ENCODE measurements around the gene OR7C1. TPM values are rescaled to one million over a fixed set of nuclear protein-coding genes. Genes with fewer than 3 reads are reported as not detected.

The OR7C1 gene
- not detected in 2 replicates for total RNA-seq

- Mint-ChIP-seq H3K27me3 (ENCODE audit: low read depth) (no peaks in the 10 kb centered on the region), H3K36me3 (ENCODE audit: low read depth) (no peaks in the 10 kb centered on the region), H3K4me3 (ENCODE audit: low read depth) (no peak within 1 kb of the TSS), H3K4me1 (ENCODE audit: low read depth) (no peaks in the 10 kb centered on the region), H3K27ac (no peak within 1 kb of the TSS), H3K9me3 (no peaks in the 10 kb centered on the region)
- intact Hi-C loops (cut with micrococcal nuclease), result no loop called here
- DNase-seq (ENCODE audit: low spot score), result no peak
Observed at GRCh38 chr19:14835011-14835410, at the start of gene OR7C1, which contains the start of gene OR7A5. TSS of gene OR7C1 (minus strand) at chr19:14835185. CDS start at chr19:14800136, 35,049 bp downstream. TSS of gene OR7A5 (minus strand) at chr19:14835185. CDS start at chr19:14828241, 6,944 bp downstream.

- intact Hi-C loops (cut with micrococcal nuclease), result no loop called here
- Mint-ChIP-seq H3K4me3 (ENCODE audit: low read depth) (no peak overlapping the region), H3K27ac (no peak overlapping the region), H3K9me3 (no peaks in the 10 kb centered on the region), H3K36me3 (ENCODE audit: low read depth) (no peaks in the 10 kb centered on the region), H3K27me3 (ENCODE audit: low read depth) (peaks cover 5% of the 10 kb centered on the region), H3K4me1 (ENCODE audit: low read depth) (no peaks in the 10 kb centered on the region)
- DNase-seq (ENCODE audit: low spot score), result no peak
Observed at GRCh38 chr19:14871619-14872230, 36.7 kb upstream of the OR7C1 start.

GRCh38 chr19:14868497-14868896 is 33.5 kb upstream of the OR7C1 start:
- H3K4me1 Mint-ChIP-seq (ENCODE audit: low read depth), result no peaks in the 10 kb centered on the region
- H3K27me3 Mint-ChIP-seq (ENCODE audit: low read depth), result peaks cover 7% of the 10 kb centered on the region
- H3K27ac Mint-ChIP-seq, result no peak overlapping the region
- H3K4me3 Mint-ChIP-seq (ENCODE audit: low read depth), result no peak overlapping the region
- intact Hi-C loops (cut with micrococcal nuclease), result no loop called here
- H3K36me3 Mint-ChIP-seq (ENCODE audit: low read depth), result no peaks in the 10 kb centered on the region
- H3K9me3 Mint-ChIP-seq, result no peaks in the 10 kb centered on the region
- no peak for DNase-seq (ENCODE audit: low spot score)

- Mint-ChIP-seq H3K4me1 (ENCODE audit: low read depth) (no peaks in the 10 kb centered on the region), H3K9me3 (no peaks in the 10 kb centered on the region), H3K4me3 (ENCODE audit: low read depth) (no peak within 1 kb of the TSS), H3K36me3 (ENCODE audit: low read depth) (no peaks in the 10 kb centered on the region), H3K27ac (no peak within 1 kb of the TSS), H3K27me3 (ENCODE audit: low read depth) (peaks cover 6% of the 10 kb centered on the region)
- intact Hi-C loops (cut with micrococcal nuclease), result no loop called here
- no peak for DNase-seq (ENCODE audit: low spot score)
Observed at GRCh38 chr19:14848822-14849221, 13.8 kb upstream of the OR7C1 start, which contains the start of gene OR7A10. TSS of gene OR7A10 (minus strand) at chr19:14848922. CDS start at chr19:14841877, 7,045 bp downstream.

GRCh38 chr19:14843578-14843977 is 8.6 kb upstream of the OR7C1 start:
- Mint-ChIP-seq H3K27ac (no peak overlapping the region), H3K27me3 (ENCODE audit: low read depth) (peaks cover 4% of the 10 kb centered on the region), H3K36me3 (ENCODE audit: low read depth) (no peaks in the 10 kb centered on the region), H3K4me3 (ENCODE audit: low read depth) (no peak overlapping the region), H3K9me3 (no peaks in the 10 kb centered on the region), H3K4me1 (ENCODE audit: low read depth) (no peaks in the 10 kb centered on the region)
- intact Hi-C loops (cut with micrococcal nuclease), result no loop called here
- no peak for DNase-seq (ENCODE audit: low spot score)

- H3K4me1 Mint-ChIP-seq (ENCODE audit: low read depth), result no peaks in the 10 kb centered on the region
- peaks cover 4% of the 10 kb centered on the region for H3K27me3 Mint-ChIP-seq (ENCODE audit: low read depth)
- DNase-seq (ENCODE audit: low spot score), result no peak
- no peak overlapping the region for H3K4me3 Mint-ChIP-seq (ENCODE audit: low read depth)
- H3K27ac Mint-ChIP-seq, result no peak overlapping the region
- no peaks in the 10 kb centered on the region for H3K36me3 Mint-ChIP-seq (ENCODE audit: low read depth)
- H3K9me3 Mint-ChIP-seq, result no peaks in the 10 kb centered on the region
- intact Hi-C loops (cut with micrococcal nuclease), result no loop called here
Observed at GRCh38 chr19:14843169-14843568, 8.2 kb upstream of the OR7C1 start.

- no peaks in the 10 kb centered on the region for H3K36me3 Mint-ChIP-seq (ENCODE audit: low read depth)
- H3K27me3 Mint-ChIP-seq (ENCODE audit: low read depth), result peaks cover 4% of the 10 kb centered on the region
- intact Hi-C loops (cut with micrococcal nuclease), result no loop called here
- no peak for DNase-seq (ENCODE audit: low spot score)
- H3K27ac Mint-ChIP-seq, result no peak overlapping the region
- H3K4me3 Mint-ChIP-seq (ENCODE audit: low read depth), result no peak overlapping the region
- no peaks in the 10 kb centered on the region for H3K9me3 Mint-ChIP-seq
- H3K4me1 Mint-ChIP-seq (ENCODE audit: low read depth), result no peaks in the 10 kb centered on the region
Observed at GRCh38 chr19:14840206-14840605, 5.2 kb upstream of the OR7C1 start.

- Mint-ChIP-seq H3K36me3 (ENCODE audit: low read depth) (no peaks in the 10 kb centered on the region), H3K4me3 (ENCODE audit: low read depth) (no peak overlapping the region), H3K27ac (no peak overlapping the region)
Observed at GRCh38 chr19:14837391-14837790, 2.4 kb upstream of the OR7C1 start.

GRCh38 chr19:14830702-14831101 is 4.3 kb downstream of the OR7C1 start:
- no peaks in the 10 kb centered on the region for H3K36me3 Mint-ChIP-seq (ENCODE audit: low read depth)
- no peaks in the 10 kb centered on the region for H3K4me1 Mint-ChIP-seq (ENCODE audit: low read depth)
- DNase-seq (ENCODE audit: low spot score), result no peak
- no peaks in the 10 kb centered on the region for H3K27me3 Mint-ChIP-seq (ENCODE audit: low read depth)
- intact Hi-C loops (cut with micrococcal nuclease), result no loop called here
- H3K4me3 Mint-ChIP-seq (ENCODE audit: low read depth), result no peak overlapping the region
- no peak overlapping the region for H3K27ac Mint-ChIP-seq
- H3K9me3 Mint-ChIP-seq, result no peaks in the 10 kb centered on the region

More at GRCh38 chr19:14837391-14837790, 2.4 kb upstream of the OR7C1 start:
- no peaks in the 10 kb centered on the region for H3K9me3 Mint-ChIP-seq
- H3K27me3 Mint-ChIP-seq (ENCODE audit: low read depth), result no peaks in the 10 kb centered on the region
- no peaks in the 10 kb centered on the region for H3K4me1 Mint-ChIP-seq (ENCODE audit: low read depth)
- intact Hi-C loops (cut with micrococcal nuclease), result no loop called here
- no peak for DNase-seq (ENCODE audit: low spot score)

GRCh38 chr19:14826006-14826405 is 9.0 kb downstream of the OR7C1 start:
- H3K27me3 Mint-ChIP-seq (ENCODE audit: low read depth), result no peaks in the 10 kb centered on the region
- H3K27ac Mint-ChIP-seq, result no peak overlapping the region
- intact Hi-C loops (cut with micrococcal nuclease), result no loop called here
- H3K36me3 Mint-ChIP-seq (ENCODE audit: low read depth), result no peaks in the 10 kb centered on the region
- H3K4me1 Mint-ChIP-seq (ENCODE audit: low read depth), result no peaks in the 10 kb centered on the region
- DNase-seq (ENCODE audit: low spot score), result no peak
- no peaks in the 10 kb centered on the region for H3K9me3 Mint-ChIP-seq
- no peak overlapping the region for H3K4me3 Mint-ChIP-seq (ENCODE audit: low read depth)

- no peak for DNase-seq (ENCODE audit: low spot score)
- Mint-ChIP-seq H3K36me3 (ENCODE audit: low read depth) (no peaks in the 10 kb centered on the region), H3K9me3 (no peaks in the 10 kb centered on the region), H3K27me3 (ENCODE audit: low read depth) (no peaks in the 10 kb centered on the region), H3K27ac (no peak overlapping the region), H3K4me3 (ENCODE audit: low read depth) (no peak overlapping the region), H3K4me1 (ENCODE audit: low read depth) (no peaks in the 10 kb centered on the region)
- intact Hi-C loops (cut with micrococcal nuclease), result no loop called here
Observed at GRCh38 chr19:14821937-14822336, 13.0 kb downstream of the OR7C1 start.

GRCh38 chr19:14818588-14818987 is 16.4 kb downstream of the OR7C1 start:
- Mint-ChIP-seq H3K4me3 (ENCODE audit: low read depth) (no peak overlapping the region), H3K27me3 (ENCODE audit: low read depth) (no peaks in the 10 kb centered on the region), H3K4me1 (ENCODE audit: low read depth) (no peaks in the 10 kb centered on the region), H3K36me3 (ENCODE audit: low read depth) (no peaks in the 10 kb centered on the region), H3K9me3 (no peaks in the 10 kb centered on the region), H3K27ac (no peak overlapping the region)
- intact Hi-C loops (cut with micrococcal nuclease), result no loop called here
- DNase-seq (ENCODE audit: low spot score), result no peak

GRCh38 chr19:14817052-14817451 is 17.9 kb downstream of the OR7C1 start:
- intact Hi-C loops (cut with micrococcal nuclease), result no loop called here
- H3K27ac Mint-ChIP-seq, result no peak overlapping the region
- no peaks in the 10 kb centered on the region for H3K9me3 Mint-ChIP-seq
- H3K4me1 Mint-ChIP-seq (ENCODE audit: low read depth), result no peaks in the 10 kb centered on the region
- H3K4me3 Mint-ChIP-seq (ENCODE audit: low read depth), result no peak overlapping the region
- H3K27me3 Mint-ChIP-seq (ENCODE audit: low read depth), result no peaks in the 10 kb centered on the region
- H3K36me3 Mint-ChIP-seq (ENCODE audit: low read depth), result no peaks in the 10 kb centered on the region
- DNase-seq (ENCODE audit: low spot score), result no peak

Data from activated T-helper 2 cell treated with anti-CD3 and anti-CD28 coated beads, Interferon-gamma antibody, Interleukin-2, Interleukin-4, amounts not matched to agents 10 μg/mL and 5 μg/mL and 100 μg/mL, durations not matched to agents 14 hours and 24 hours and 36 hours (primary cell).